Keratinocyte (primary cell): ENCODE measurements around the gene ZNRF1.

Experiments
- EZH2 ChIP-seq: IDR thresholded peaks from one replicate; pipeline ENCODE4 v1.6.1; 2012; ENCODE audit warnings: inconsistent platforms, mild to moderate bottlenecking, low read length, moderate library complexity
- TF ChIP-seq, protein P1 (sequence below), 3 experiments: IDR thresholded peaks in 1 of 3; conservative IDR thresholded peaks in 1 of 3; optimal IDR thresholded peaks in 1 of 3; 2 replicates in 2 of 3; 3 replicates in 1 of 3; pipeline versions ENCODE3 to v1.5.1; 2011; ENCODE audit warnings: low read length in 3 of 3, mild to moderate bottlenecking in 3 of 3, moderate library complexity in 2 of 3, control low read depth in 1 of 3, inconsistent platforms in 1 of 3; ENCODE audit not compliant: insufficient read depth in 2 of 3; ENCODE audit errors: extremely low read depth in 1 of 3

- TF ChIP-seq, protein P1, sequence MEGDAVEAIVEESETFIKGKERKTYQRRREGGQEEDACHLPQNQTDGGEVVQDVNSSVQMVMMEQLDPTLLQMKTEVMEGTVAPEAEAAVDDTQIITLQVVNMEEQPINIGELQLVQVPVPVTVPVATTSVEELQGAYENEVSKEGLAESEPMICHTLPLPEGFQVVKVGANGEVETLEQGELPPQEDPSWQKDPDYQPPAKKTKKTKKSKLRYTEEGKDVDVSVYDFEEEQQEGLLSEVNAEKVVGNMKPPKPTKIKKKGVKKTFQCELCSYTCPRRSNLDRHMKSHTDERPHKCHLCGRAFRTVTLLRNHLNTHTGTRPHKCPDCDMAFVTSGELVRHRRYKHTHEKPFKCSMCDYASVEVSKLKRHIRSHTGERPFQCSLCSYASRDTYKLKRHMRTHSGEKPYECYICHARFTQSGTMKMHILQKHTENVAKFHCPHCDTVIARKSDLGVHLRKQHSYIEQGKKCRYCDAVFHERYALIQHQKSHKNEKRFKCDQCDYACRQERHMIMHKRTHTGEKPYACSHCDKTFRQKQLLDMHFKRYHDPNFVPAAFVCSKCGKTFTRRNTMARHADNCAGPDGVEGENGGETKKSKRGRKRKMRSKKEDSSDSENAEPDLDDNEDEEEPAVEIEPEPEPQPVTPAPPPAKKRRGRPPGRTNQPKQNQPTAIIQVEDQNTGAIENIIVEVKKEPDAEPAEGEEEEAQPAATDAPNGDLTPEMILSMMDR (optimal IDR thresholded peaks at IDR 0.05 in 1 of 3, IDR thresholded peaks at IDR 0.05 in 1 of 3, conservative IDR thresholded peaks at IDR 0.05 in 1 of 3; ENCODE audit: extremely low read depth in 1 of 3, insufficient read depth in 2 of 3, low read length in 3 of 3), result no peak
- no peak for TF ChIP-seq EZH2
Measured at GRCh38 chr16:75102595-75102994, 103.8 kb downstream of the ZNRF1 start.
